KBM-7 (cell line): ENCODE measurements around the gene SMAD3.
A peak's percentile ranks its signal among the peaks of the same experiment; 100 is the strongest.

Experiments used
- DNase-seq: peaks from one replicate; pipeline ENCODE4 v3.0.0-alpha.2; 2015
- in situ Hi-C: fragments of 300-500 bp; cut with MboI; formaldehyde crosslinking; loops from 2 replicates; pipeline ENCODE4 v1.14.3; 2020; ENCODE audit warnings: low sequenced_read_pairs, low pct_unique_long_range_greater_than_20kb, mixed read lengths

SMAD3 gene

GRCh38 chr15:67054676-67055075, 10.7 kb upstream of the SMAD3 start:
- in situ Hi-C loops, result no loop called here
- no peak for DNase-seq

GRCh38 chr15:67059127-67059553, 6.3 kb upstream of the SMAD3 start:
- in situ Hi-C loops, result no loop called here
- DNase-seq, result no peak

- DNase-seq, result no peak
- in situ Hi-C loops, result no loop called here
Measured at GRCh38 chr15:67061811-67062368, 3.5 kb upstream of the SMAD3 start.

- in situ Hi-C loops, result no loop called here
- DNase-seq, result no peak
Measured at GRCh38 chr15:67062369-67062985, 2.9 kb upstream of the SMAD3 start.

GRCh38 chr15:67063689-67064606, 1.5 kb upstream of the SMAD3 start:
- in situ Hi-C loops, result no loop called here
- peak; percentile 64 for DNase-seq

GRCh38 chr15:67064607-67065530, 533 bp upstream of the SMAD3 start:
- peak; percentile 62 for DNase-seq
- in situ Hi-C loops, result no loop called here

GRCh38 chr15:67066041-67066958, 898 bp downstream of the SMAD3 start:
- DNase-seq, result no peak
- in situ Hi-C loops, result no loop called here

- in situ Hi-C loops, result no loop called here
- no peak for DNase-seq
Measured at GRCh38 chr15:67066959-67067853, 1.8 kb downstream of the SMAD3 start.

GRCh38 chr15:67067930-67068551, 2.6 kb downstream of the SMAD3 start:
- in situ Hi-C loops, result no loop called here
- DNase-seq, result no peak

GRCh38 chr15:67068710-67069400, 3.5 kb downstream of the SMAD3 start:
- in situ Hi-C loops, result no loop called here
- DNase-seq, result no peak

GRCh38 chr15:67070150-67070549, 4.7 kb downstream of the SMAD3 start:
- in situ Hi-C loops, result no loop called here
- no peak for DNase-seq

- no peak for DNase-seq
Measured at GRCh38 chr15:67070892-67071664, 5.7 kb downstream of the SMAD3 start.

GRCh38 chr15:67072442-67072841, 7.0 kb downstream of the SMAD3 start:
- no peak for DNase-seq
- in situ Hi-C loops, result no loop called here

More at GRCh38 chr15:67070892-67071664, 5.7 kb downstream of the SMAD3 start:
- in situ Hi-C loops, result no loop called here

- no peak for DNase-seq
- in situ Hi-C loops, result no loop called here
Measured at GRCh38 chr15:67072958-67073357, 7.6 kb downstream of the SMAD3 start.

GRCh38 chr15:67074886-67075229, 9.5 kb downstream of the SMAD3 start:
- DNase-seq, result no peak
- in situ Hi-C loops, result no loop called here
